Adrenal gland (tissue), 12 donors: Measurements from ENCODE around the gene DHRS2. TPM values are rescaled to one million over a fixed set of nuclear protein-coding genes. Genes with fewer than 3 reads are reported as not detected.

Experiments
- DNase-seq, 7 donors: peaks; one replicate each; pipeline ENCODE4 v3.0.0-alpha.2; 2019 to 2020
- H3K27ac ChIP-seq, 5 donors: fragments of 200-600 bp; sonication (generic) in 4 of 5; 1 replicate in 3 of 5; 2 replicates in 2 of 5; pipeline versions ENCODE4 v1.5.1 to v1.8.0; 2016 to 2020; ENCODE audit warnings: mild to moderate bottlenecking in 1 of 5
- H3K27me3 ChIP-seq: fragments of 200-600 bp; 2 replicates; pipeline ENCODE4 v1.8.0; 2021
- H3K36me3 ChIP-seq, 2 donors: fragments of 200-600 bp; replicated peaks in 1 of 2; 1 replicate in 1 of 2; 2 replicates in 1 of 2; pipeline versions ENCODE4 v1.5.1 to v1.8.0; 2018 to 2022
- H3K4me1 ChIP-seq, 2 donors: fragments of 200-600 bp; replicated peaks in 1 of 2; 1 replicate in 1 of 2; 2 replicates in 1 of 2; pipeline versions ENCODE4 v1.5.1 to v1.8.0; 2018 to 2021
- H3K4me3 ChIP-seq, 4 donors: fragments of 200-600 bp; sonication (generic) in 3 of 4; one replicate each; pipeline ENCODE4 v1.5.1; 2016 to 2018
- H3K9me3 ChIP-seq, 3 donors: fragments of 200-600 bp; sonication (generic) in 1 of 3; replicated peaks in 1 of 3; 1 replicate in 2 of 3; 2 replicates in 1 of 3; pipeline versions ENCODE4 v1.5.1 to v1.8.0; 2016 to 2021
- CTCF ChIP-seq, 6 experiments: fragments of 450-650 bp in 4 of 6; fragments of 200-600 bp in 2 of 6; sonication (generic) in 1 of 6; IDR thresholded peaks; 1 replicate in 5 of 6; 2 replicates in 1 of 6; pipeline versions ENCODE4 v1.5.1 to v1.8.0; 2016 to 2021; ENCODE audit warnings: antibody characterized with exemption in 6 of 6, mild to moderate bottlenecking in 2 of 6, moderate library complexity in 1 of 6
- POLR2A ChIP-seq, 2 donors: fragments of 450-650 bp; IDR thresholded peaks; one replicate each; pipeline ENCODE4 v1.6.1; 2017; ENCODE audit warnings: antibody characterized with exemption in 2 of 2, mild to moderate bottlenecking in 2 of 2, moderate library complexity in 1 of 2
- WGBS, 4 donors: extraction: QIAGEN DNeasy Blood & Tissue Kit in 2 of 4; methylation state at CpG; one replicate each; pipeline versions ENCODE4 v1.1.5 to v1.1.7; 2013 to 2017; 5-methylcytosine and 5-hydroxymethylcytosine counted together
- intact Hi-C, 2 donors: fragments of 100-400 bp; cut with DNase I; formaldehyde crosslinking; loops; one replicate each; pipeline versions ENCODE4 v1.14.1 to v1.15.0; 2022 to 2023
- polyA plus RNA-seq, 3 donors: library from polyadenylated mRNA; stranded (reverse); fragments of 200-250 nt in 2 of 3; fragments of 350-450 nt in 1 of 3; fragmentation: Illumina TruSeq in 1 of 3; extraction: RNeasy Lipid Tissue Mini Kit (QIAGEN cat#74804) in 1 of 3; gene quantifications; one replicate each; pipeline ENCODE4 v1.2.3, GENCODE V29; 2013 to 2014
- total RNA-seq, 9 donors: library from RNA; depleted of rRNA in 4 of 9; stranded (reverse); fragments of >200 nt in 4 of 9; fragments of 120-200 nt in 1 of 9; fragmentation: NEBNext Ultra II Directional in 1 of 9; extraction: Animal tissue kit (Norgen Biotek cat#: 25700) in 1 of 9; gene quantifications; one replicate each; pipeline versions ENCODE4 v1.1.0 to v1.2.4, GENCODE V29; 2013 to 2023
- donor health status: healthy with polysubstance abuse.
- donor health status: Bipolar disorder and iron deficiency.
- donor health status: DM: yes; HTN: yes; CAD: no.
- donor health status: DM: no; HTN: no; CAD: no.
- donor health status: DM: no; HTN: no; CAD: no.
- donor health status: DM: yes; HTN: yes; CAD: no.

DHRS2 gene
- total and polyA plus RNA-seq, 12 donors: 0.86 to 4.9 (median 2.5) TPM; not detected in 4

GRCh38 chr14:23665302-23666016, 29.3 kb downstream of the DHRS2 start:
- no peaks in the 10 kb centered on the region for H3K36me3 ChIP-seq
- no peak for TF ChIP-seq CTCF (IDR thresholded peaks at IDR 0.05)
- TF ChIP-seq POLR2A (IDR thresholded peaks at IDR 0.05): no peak
- H3K4me1 ChIP-seq: no peaks in the 10 kb centered on the region
- H3K27me3 ChIP-seq: no peaks in the 10 kb centered on the region
- DNase-seq: no peak
- H3K4me3 ChIP-seq: no peak overlapping the region
- intact Hi-C loops: loop anchor here in 1 of 2 donors (10.0 kb wide), 1 partner anchor 249 kb away; no protein-coding TSS in a partner anchor
- no peak overlapping the region for H3K27ac ChIP-seq
- 44 to 53% (median 48%) methylated on average over 4 of the region's 4 CpGs for WGBS, 4 donors
- H3K9me3 ChIP-seq: no peaks in the 10 kb centered on the region

- TF ChIP-seq CTCF (IDR thresholded peaks at IDR 0.05): no peak
- no peak for TF ChIP-seq POLR2A (IDR thresholded peaks at IDR 0.05)
- H3K4me1 ChIP-seq: no peaks in the 10 kb centered on the region
Observed at GRCh38 chr14:23667134-23667533, 31.0 kb downstream of the DHRS2 start.

GRCh38 chr14:23669441-23669840, 33.3 kb downstream of the DHRS2 start:
- H3K4me3 ChIP-seq: no peak overlapping the region
- WGBS, 4 donors: 87 to 98% (median 96%) methylated on average over 5 of the region's 5 CpGs
- intact Hi-C loops: loop anchor here in 1 of 2 donors (10.0 kb wide), 1 partner anchor 245 kb away; no protein-coding TSS in a partner anchor
- H3K9me3 ChIP-seq: no peaks in the 10 kb centered on the region
- H3K36me3 ChIP-seq: no peaks in the 10 kb centered on the region
- H3K27me3 ChIP-seq: no peaks in the 10 kb centered on the region
- no peak overlapping the region for H3K27ac ChIP-seq
- TF ChIP-seq CTCF (IDR thresholded peaks at IDR 0.05) (no peak), POLR2A (IDR thresholded peaks at IDR 0.05) (no peak)
- no peak for DNase-seq
- H3K4me1 ChIP-seq: no peaks in the 10 kb centered on the region

More at GRCh38 chr14:23667134-23667533, 31.0 kb downstream of the DHRS2 start:
- no peak overlapping the region for H3K27ac ChIP-seq
- no peaks in the 10 kb centered on the region for H3K9me3 ChIP-seq
- DNase-seq: no peak
- no peaks in the 10 kb centered on the region for H3K36me3 ChIP-seq
- intact Hi-C loops: loop anchor here in 1 of 2 donors (10.0 kb wide), 1 partner anchor 248 kb away; no protein-coding TSS in a partner anchor
- WGBS, 4 donors: 80 to 94% (median 91%) methylated on average over 3 of the region's 3 CpGs
- H3K4me3 ChIP-seq: no peak overlapping the region
- H3K27me3 ChIP-seq: no peaks in the 10 kb centered on the region

GRCh38 chr14:23670481-23670880, 34.3 kb downstream of the DHRS2 start:
- TF ChIP-seq POLR2A (IDR thresholded peaks at IDR 0.05) (no peak), CTCF (IDR thresholded peaks at IDR 0.05) (no peak)
- intact Hi-C loops: no loop called here

More at GRCh38 chr14:23670481-23670880, 34.3 kb downstream of the DHRS2 start:
- no peaks in the 10 kb centered on the region for H3K36me3 ChIP-seq
- 92 to 96% (median 94%) methylated on average over 3 of the region's 3 CpGs for WGBS, 4 donors
- no peaks in the 10 kb centered on the region for H3K27me3 ChIP-seq
- no peaks in the 10 kb centered on the region for H3K4me1 ChIP-seq
- H3K4me3 ChIP-seq: no peak overlapping the region
- H3K9me3 ChIP-seq: no peaks in the 10 kb centered on the region
- DNase-seq: no peak
- H3K27ac ChIP-seq: no peak overlapping the region
